ENCODE measurements around the gene ENOX1. TPM values are rescaled to one million over a fixed set of nuclear protein-coding genes. Genes with fewer than 3 reads are reported as not detected.

The ENOX1 gene
- total RNA-seq, 1 experiment from 2014 or later: 0.95 TPM

- Histone ChIP-seq H3K4me3 (ENCODE audit: low read length) (no peak overlapping the region), H3F3A (ENCODE audit: low read length, unreplicated experiment) (no peaks in the 10 kb centered on the region), H3K4me1 (ENCODE audit: insufficient read depth, low read length) (no peaks in the 10 kb centered on the region), H4K20me1 (ENCODE audit: low read length) (no peaks in the 10 kb centered on the region), H3K27ac (ENCODE audit: low read length) (no peak overlapping the region), H3K27me3 (ENCODE audit: low read length) (no peaks in the 10 kb centered on the region), H3K4me2 (ENCODE audit: low read length) (no peak overlapping the region), H2AFZ (ENCODE audit: low read length) (no peak overlapping the region), H3K9me3 (ENCODE audit: low read length) (no peaks in the 10 kb centered on the region), H3K9ac (ENCODE audit: low read length) (no peak overlapping the region), H3K79me2 (ENCODE audit: low read length) (no peaks in the 10 kb centered on the region), H3K36me3 (ENCODE audit: low read depth, low read length) (no peaks in the 10 kb centered on the region), H3K9me2 (replicated peaks; ENCODE audit: low read length) (no peaks in the 10 kb centered on the region)
- CTCF ChIA-PET: no interaction called here
- DNase-seq: no peak
- POLR2A ChIA-PET (ENCODE audit: unreplicated experiment): no interaction called here
- no peak for TF ChIP-seq EZH2 (IDR thresholded peaks at IDR 0.05; ENCODE audit: low read length, unreplicated experiment)
- TF ChIP-seq CTCF (conservative IDR thresholded peaks at IDR 0.05; ENCODE audit: low read depth, low read length): no peak
- no peak for TF ChIP-seq EZH2phosphoT487 (IDR thresholded peaks at IDR 0.05; ENCODE audit: borderline replicate concordance, low read length)
- intact Hi-C loops (cut with micrococcal nuclease): no loop called here
- ATAC-seq: no peak
- BruUV-seq (replicated peaks): no TSS peak
These were observed 572.6 kb downstream of the ENOX1 start for GRCh38 chr13:43214124-43214523.

- Histone ChIP-seq H3F3A (ENCODE audit: low read length, unreplicated experiment) (no peaks in the 10 kb centered on the region), H4K20me1 (ENCODE audit: low read length) (no peaks in the 10 kb centered on the region), H3K9me3 (ENCODE audit: low read length) (no peaks in the 10 kb centered on the region), H3K4me2 (ENCODE audit: low read length) (no peak overlapping the region), H3K36me3 (ENCODE audit: low read depth, low read length) (no peaks in the 10 kb centered on the region), H3K79me2 (ENCODE audit: low read length) (no peaks in the 10 kb centered on the region), H3K27ac (ENCODE audit: low read length) (no peak overlapping the region), H3K9ac (ENCODE audit: low read length) (no peak overlapping the region), H3K4me1 (ENCODE audit: insufficient read depth, low read length) (peaks cover 14% of the 10 kb centered on the region), H3K27me3 (ENCODE audit: low read length) (no peaks in the 10 kb centered on the region), H3K9me2 (replicated peaks; ENCODE audit: low read length) (no peaks in the 10 kb centered on the region), H3K4me3 (ENCODE audit: low read length) (no peak overlapping the region), H2AFZ (ENCODE audit: low read length) (no peak overlapping the region)
- DNase-seq (no peak), ATAC-seq (no peak)
- ChIA-PET CTCF (no interaction called here), POLR2A (ENCODE audit: unreplicated experiment) (no interaction called here)
- no TSS peak for BruUV-seq (replicated peaks)
- no peak for TF ChIP-seq EZH2phosphoT487 (IDR thresholded peaks at IDR 0.05; ENCODE audit: borderline replicate concordance, low read length)
- TF ChIP-seq EZH2 (IDR thresholded peaks at IDR 0.05; ENCODE audit: low read length, unreplicated experiment): no peak
- intact Hi-C loops (cut with micrococcal nuclease): no loop called here
These were observed 579.9 kb downstream of the ENOX1 start for GRCh38 chr13:43206838-43207237.

GRCh38 chr13:43205416-43205815 is 581.4 kb downstream of the ENOX1 start:
- POLR2A ChIA-PET (ENCODE audit: unreplicated experiment): no interaction called here
- DNase-seq (no peak), ATAC-seq (no peak)
- H3K4me3 ChIP-seq (ENCODE audit: low read length): no peak overlapping the region
- no peaks in the 10 kb centered on the region for H3K36me3 ChIP-seq (ENCODE audit: low read depth, low read length)
- H2AFZ ChIP-seq (ENCODE audit: low read length): no peak overlapping the region
- H3K9me2 ChIP-seq (replicated peaks; ENCODE audit: low read length): no peaks in the 10 kb centered on the region
- no peak for TF ChIP-seq CTCF (conservative IDR thresholded peaks at IDR 0.05; ENCODE audit: low read depth, low read length)
- TF ChIP-seq EZH2 (IDR thresholded peaks at IDR 0.05; ENCODE audit: low read length, unreplicated experiment): no peak
- TF ChIP-seq EZH2phosphoT487 (IDR thresholded peaks at IDR 0.05; ENCODE audit: borderline replicate concordance, low read length): no peak
- peaks cover 14% of the 10 kb centered on the region for H3K4me1 ChIP-seq (ENCODE audit: insufficient read depth, low read length)
- no peaks in the 10 kb centered on the region for H3K9me3 ChIP-seq (ENCODE audit: low read length)
- H3K27ac ChIP-seq (ENCODE audit: low read length): no peak overlapping the region
- H3K9ac ChIP-seq (ENCODE audit: low read length): no peak overlapping the region
- no peaks in the 10 kb centered on the region for H4K20me1 ChIP-seq (ENCODE audit: low read length)
- no peak overlapping the region for H3K4me2 ChIP-seq (ENCODE audit: low read length)
- intact Hi-C loops (cut with micrococcal nuclease): no loop called here
- BruUV-seq (replicated peaks): no TSS peak
- no peaks in the 10 kb centered on the region for H3F3A ChIP-seq (ENCODE audit: low read length, unreplicated experiment)
- CTCF ChIA-PET: no interaction called here
- no peaks in the 10 kb centered on the region for H3K27me3 ChIP-seq (ENCODE audit: low read length)
- no peaks in the 10 kb centered on the region for H3K79me2 ChIP-seq (ENCODE audit: low read length)
